RWPE2 (cell line): ENCODE measurements around the gene OR52K1.
"Not testable (repeated sequence)": the region's sequence is repeated elsewhere in the genome, so short reads cannot be mapped to it uniquely, and the experiment has no call there.

ENCODE experiments used
- ATAC-seq: fragments of 200-7000 bp; cut with Tn5 transposase; 3 replicates; pipeline ENCODE4 v1.9.1; 2021; ENCODE audit warnings: low read depth
- DNase-seq: peaks from one replicate; pipeline ENCODE4 v3.0.0-alpha.2; 2020; ENCODE audit warnings: low spot score
- H3K27ac ChIP-seq: fragments of 450-650 bp; 2 replicates; pipeline ENCODE4 v1.5.1; 2017; ENCODE audit warnings: mild to moderate bottlenecking; ENCODE audit not compliant: poor library complexity, severe bottlenecking
- H3K27me3 ChIP-seq: fragments of 250-450 bp; sonication (Bioruptor Pico); 2 replicates; pipeline ENCODE4 v1.5.1; 2021; ENCODE audit warnings: mild to moderate bottlenecking, moderate library complexity; ENCODE audit not compliant: insufficient read depth, poor library complexity, severe bottlenecking
- H3K36me3 ChIP-seq: fragments of 250-450 bp; sonication (Bioruptor Pico); 2 replicates; pipeline ENCODE4 v1.5.1; 2020; ENCODE audit warnings: low read depth, mild to moderate bottlenecking, moderate library complexity
- H3K4me1 ChIP-seq: fragments of 250-450 bp; sonication (Bioruptor Pico); 2 replicates; pipeline ENCODE4 v1.5.1; 2021; ENCODE audit warnings: mild to moderate bottlenecking, moderate library complexity; ENCODE audit not compliant: insufficient read depth, poor library complexity, severe bottlenecking
- H3K4me3 ChIP-seq: fragments of 250-450 bp; sonication (Bioruptor Pico); 2 replicates; pipeline ENCODE4 v1.5.1; 2021; ENCODE audit warnings: mild to moderate bottlenecking, moderate library complexity; ENCODE audit not compliant: severe bottlenecking
- H3K9me3 ChIP-seq: fragments of 250-450 bp; sonication (Bioruptor Pico); 2 replicates; pipeline ENCODE4 v1.5.1; 2021; ENCODE audit warnings: mild to moderate bottlenecking, moderate library complexity; ENCODE audit not compliant: severe bottlenecking
- TF ChIP-seq, protein P1 (sequence below): fragments of 450-650 bp; IDR thresholded peaks from one replicate; pipeline ENCODE4 v1.5.1; 2017; ENCODE audit warnings: mild to moderate bottlenecking, moderate library complexity; ENCODE audit not compliant: poor library complexity, severe bottlenecking

OR52K1 gene

DNA sequence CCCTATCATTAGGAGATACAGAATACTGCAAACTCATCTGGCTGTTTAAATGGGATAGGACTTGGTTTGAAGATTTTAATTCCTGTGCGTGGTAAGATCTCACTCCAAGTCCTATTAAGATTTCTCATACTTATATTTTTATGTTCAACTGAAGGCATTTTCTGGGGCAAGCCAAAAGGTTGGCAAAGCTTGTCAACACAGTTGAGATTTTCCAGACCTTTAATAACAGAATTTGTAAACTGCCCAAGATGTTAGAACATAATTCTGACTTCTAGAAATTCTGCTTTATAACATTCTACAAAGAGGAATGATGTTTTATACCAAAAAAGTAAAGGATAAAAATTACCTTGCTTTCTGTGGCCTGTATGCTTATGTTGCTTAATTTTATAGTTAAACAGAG, 31.8 kb downstream of the OR52K1 start:
- no peak for ATAC-seq
- Histone ChIP-seq H3K4me1 (no peaks in the 10 kb centered on the region), H3K27me3 (no peaks in the 10 kb centered on the region), H3K27ac (no peak overlapping the region), H3K9me3 (no peaks in the 10 kb centered on the region), H3K4me3 (no peak overlapping the region), H3K36me3 (no peaks in the 10 kb centered on the region)
- TF ChIP-seq, protein P1, sequence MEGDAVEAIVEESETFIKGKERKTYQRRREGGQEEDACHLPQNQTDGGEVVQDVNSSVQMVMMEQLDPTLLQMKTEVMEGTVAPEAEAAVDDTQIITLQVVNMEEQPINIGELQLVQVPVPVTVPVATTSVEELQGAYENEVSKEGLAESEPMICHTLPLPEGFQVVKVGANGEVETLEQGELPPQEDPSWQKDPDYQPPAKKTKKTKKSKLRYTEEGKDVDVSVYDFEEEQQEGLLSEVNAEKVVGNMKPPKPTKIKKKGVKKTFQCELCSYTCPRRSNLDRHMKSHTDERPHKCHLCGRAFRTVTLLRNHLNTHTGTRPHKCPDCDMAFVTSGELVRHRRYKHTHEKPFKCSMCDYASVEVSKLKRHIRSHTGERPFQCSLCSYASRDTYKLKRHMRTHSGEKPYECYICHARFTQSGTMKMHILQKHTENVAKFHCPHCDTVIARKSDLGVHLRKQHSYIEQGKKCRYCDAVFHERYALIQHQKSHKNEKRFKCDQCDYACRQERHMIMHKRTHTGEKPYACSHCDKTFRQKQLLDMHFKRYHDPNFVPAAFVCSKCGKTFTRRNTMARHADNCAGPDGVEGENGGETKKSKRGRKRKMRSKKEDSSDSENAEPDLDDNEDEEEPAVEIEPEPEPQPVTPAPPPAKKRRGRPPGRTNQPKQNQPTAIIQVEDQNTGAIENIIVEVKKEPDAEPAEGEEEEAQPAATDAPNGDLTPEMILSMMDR = no peak
- no peak for DNase-seq

DNA sequence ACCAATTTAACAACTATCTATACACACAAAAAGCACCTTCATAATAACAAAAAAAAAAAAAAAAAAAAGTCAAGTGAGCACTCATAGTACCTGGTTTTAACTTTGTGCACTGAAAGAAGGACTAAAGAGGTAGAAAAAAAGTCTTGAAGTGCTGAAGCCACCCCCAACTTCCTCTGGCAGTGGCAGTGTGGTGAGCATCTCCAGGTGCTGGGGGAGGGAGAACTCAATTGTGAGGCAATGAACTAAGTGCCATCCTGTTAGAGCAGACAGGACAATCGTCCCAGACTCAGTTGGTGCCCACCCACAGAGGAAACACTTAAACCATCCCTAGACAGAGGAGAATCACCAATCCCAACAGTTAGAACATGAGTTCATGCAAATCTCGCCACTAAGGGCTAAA, 39.9 kb downstream of the OR52K1 start:
- Histone ChIP-seq H3K9me3 (no peaks in the 10 kb centered on the region), H3K36me3 (no peaks in the 10 kb centered on the region), H3K4me3 (no peak overlapping the region), H3K4me1 (no peaks in the 10 kb centered on the region), H3K27ac (no peak overlapping the region), H3K27me3 (peaks cover 4% of the 10 kb centered on the region)
- DNase-seq = no peak
- ATAC-seq = no peak
- TF ChIP-seq, protein P1 = no peak

DNA sequence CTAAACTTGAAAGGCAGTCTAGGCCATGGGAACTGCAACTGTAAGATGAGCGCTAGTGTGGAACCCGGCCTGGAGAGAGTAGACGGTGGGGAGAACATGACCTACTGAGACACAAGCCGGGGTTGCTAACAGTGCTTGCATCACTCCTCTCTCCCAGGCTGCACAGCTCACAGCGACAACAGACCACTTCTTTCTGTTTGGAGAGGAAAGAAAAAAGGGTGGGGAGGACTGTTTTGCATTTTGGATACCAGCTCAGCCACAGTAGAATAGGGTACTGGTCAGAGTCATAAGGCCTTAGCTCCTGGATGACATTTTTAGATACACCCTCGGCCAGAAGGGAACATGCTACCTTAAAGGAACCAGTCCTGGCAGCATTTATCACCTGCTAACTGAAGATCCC, 40.3 kb downstream of the OR52K1 start:
- Histone ChIP-seq H3K27me3 (peaks cover 4% of the 10 kb centered on the region), H3K9me3 (no peaks in the 10 kb centered on the region), H3K4me3 (no peak overlapping the region), H3K4me1 (no peaks in the 10 kb centered on the region), H3K36me3 (no peaks in the 10 kb centered on the region), H3K27ac (no peak overlapping the region)
- ATAC-seq = no peak
- DNase-seq = no peak
- TF ChIP-seq, protein P1 = no peak

DNA sequence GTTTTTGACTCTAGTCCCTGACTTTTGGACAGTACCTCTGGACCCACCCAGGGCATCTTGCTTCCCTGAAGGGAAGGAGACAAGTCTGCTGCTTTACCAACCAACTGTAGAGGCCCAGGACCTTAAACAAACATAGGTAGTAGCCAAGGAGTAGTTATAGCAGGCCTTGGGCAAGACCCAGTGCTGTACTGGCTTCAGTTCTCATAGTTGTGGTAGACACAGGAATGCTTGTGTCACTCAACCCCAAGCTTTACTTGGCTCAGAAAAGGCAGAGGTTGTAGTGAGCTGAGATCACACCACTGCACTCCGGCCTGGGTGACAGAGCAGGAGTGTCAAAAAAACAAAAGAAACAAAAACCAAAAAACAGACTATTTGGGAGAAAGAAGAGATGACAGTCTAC, 41.2 kb downstream of the OR52K1 start:
- H3K36me3 ChIP-seq = no peaks in the 10 kb centered on the region
- no peak overlapping the region for H3K27ac ChIP-seq
- H3K9me3 ChIP-seq = no peaks in the 10 kb centered on the region
- ATAC-seq (no peak), DNase-seq (no peak)
- no peaks in the 10 kb centered on the region for H3K4me1 ChIP-seq
- H3K27me3 ChIP-seq = peaks cover 4% of the 10 kb centered on the region
- no peak overlapping the region for H3K4me3 ChIP-seq
- TF ChIP-seq, protein P1 = no peak

DNA sequence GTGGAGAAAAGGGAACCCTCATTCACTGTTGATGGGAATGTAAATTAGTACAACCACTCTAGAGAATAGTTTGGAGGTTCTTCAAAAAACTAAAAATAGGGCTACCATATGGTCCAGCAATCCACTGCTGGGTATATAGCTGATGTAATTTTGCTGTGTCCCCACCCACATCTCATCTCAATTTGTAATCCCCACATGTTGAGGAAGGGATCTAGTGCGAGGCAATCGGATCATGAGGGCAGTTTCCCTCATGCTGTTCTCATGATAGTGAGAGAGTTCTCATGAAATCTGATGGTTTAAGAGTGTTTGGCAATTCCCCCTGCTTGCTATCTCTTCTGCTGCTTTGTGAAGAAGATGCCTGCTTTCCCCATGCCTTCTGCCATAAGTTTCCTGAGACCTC, 45.5 kb downstream of the OR52K1 start:
- no peaks in the 10 kb centered on the region for H3K4me1 ChIP-seq
- no peaks in the 10 kb centered on the region for H3K9me3 ChIP-seq
- DNase-seq = no peak
- TF ChIP-seq, protein P1 = no peak
- H3K27me3 ChIP-seq = peaks cover 4% of the 10 kb centered on the region
- H3K27ac ChIP-seq = no peak overlapping the region
- H3K36me3 ChIP-seq = no peaks in the 10 kb centered on the region
- ATAC-seq = no peak
- no peak overlapping the region for H3K4me3 ChIP-seq

DNA sequence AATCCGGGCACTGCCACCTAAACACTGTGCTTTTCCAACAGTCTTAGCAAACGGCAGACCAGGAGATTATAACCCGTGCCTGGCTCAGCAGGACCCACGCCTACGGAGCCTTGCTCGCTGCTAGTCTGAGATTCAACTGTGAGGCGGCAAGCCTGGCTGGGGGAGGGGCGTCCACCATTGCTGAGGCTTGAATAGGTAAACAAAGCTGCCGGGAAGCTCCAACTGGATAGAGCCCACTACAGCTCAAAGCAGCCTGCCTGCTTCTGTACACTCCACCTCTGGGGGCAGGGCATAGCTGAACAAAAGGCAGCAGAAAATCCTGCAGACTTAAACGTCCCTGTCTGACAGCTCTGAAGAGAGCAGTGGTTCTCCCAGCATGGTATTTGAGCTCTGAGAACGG, 49.2 kb downstream of the OR52K1 start:
- DNase-seq, H3K4me3 ChIP-seq, ATAC-seq, H3K27me3 ChIP-seq, H3K9me3 ChIP-seq, H3K4me1 ChIP-seq, H3K27ac ChIP-seq, H3K36me3 ChIP-seq: not testable (repeated sequence)
